OCI-LY1 (cell line): Measurements from ENCODE around the gene PYROXD2.
"Not testable (repeated sequence)": the region's sequence is repeated elsewhere in the genome, so short reads cannot be mapped to it uniquely, and the experiment has no call there.

Experiments
- H2AFZ ChIP-seq: fragments of 200-600 bp; sonication (generic), shearing (Covaris generic); 2 replicates; pipeline ENCODE4 v1.6.0; 2014; ENCODE audit warnings: antibody characterized with exemption, mild to moderate bottlenecking, low read length
- H3F3A ChIP-seq: fragments of 200-600 bp; sonication (generic), shearing (Covaris generic); 2 replicates; pipeline ENCODE4 v1.6.0; 2014; ENCODE audit warnings: mild to moderate bottlenecking, antibody characterized with exemption, low read length, moderate library complexity; ENCODE audit not compliant: insufficient read depth
- H3K27ac ChIP-seq: fragments of 200-600 bp; sonication (generic); 2 replicates; pipeline ENCODE4 v1.5.1; 2014; ENCODE audit warnings: low read length, mixed run types, mild to moderate bottlenecking, low read depth; ENCODE audit not compliant: poor library complexity, severe bottlenecking
- H3K27me3 ChIP-seq: fragments of 200-600 bp; sonication (generic); 2 replicates; pipeline ENCODE4 v1.6.0; 2014; ENCODE audit warnings: antibody characterized with exemption, mild to moderate bottlenecking, low read length, moderate library complexity; ENCODE audit not compliant: insufficient read depth
- H3K36me3 ChIP-seq: fragments of 200-600 bp; sonication (generic); 2 replicates; pipeline ENCODE4 v1.6.1; 2014; ENCODE audit warnings: mild to moderate bottlenecking, antibody characterized with exemption, low read length, moderate library complexity, mixed read lengths; ENCODE audit not compliant: insufficient read depth
- H3K4me1 ChIP-seq: fragments of 200-600 bp; sonication (generic); 2 replicates; pipeline ENCODE4 v1.5.1; 2014; ENCODE audit warnings: mild to moderate bottlenecking, low read length, moderate library complexity; ENCODE audit not compliant: insufficient read depth, severe bottlenecking
- H3K4me2 ChIP-seq: fragments of 200-600 bp; sonication (generic), shearing (Covaris generic); 2 replicates; pipeline ENCODE4 v1.6.1; 2014; ENCODE audit warnings: low read length
- H3K4me3 ChIP-seq: fragments of 200-600 bp; sonication (generic); 2 replicates; pipeline ENCODE4 v1.5.1; 2014; ENCODE audit warnings: low read length, low read depth, mild to moderate bottlenecking, mixed read lengths; ENCODE audit not compliant: poor library complexity, severe bottlenecking
- H3K79me2 ChIP-seq: fragments of 200-600 bp; shearing (Covaris generic); 2 replicates; pipeline ENCODE4 v1.6.1; 2016; ENCODE audit warnings: mixed run types, low read length, mixed read lengths; ENCODE audit not compliant: insufficient read depth
- H3K9ac ChIP-seq: fragments of 200-600 bp; sonication (generic), shearing (Covaris generic); 2 replicates; pipeline ENCODE4 v1.6.1; 2014; ENCODE audit warnings: mild to moderate bottlenecking, low read length, mixed read lengths
- H3K9me2 ChIP-seq: fragments of 200-600 bp; sonication (generic), shearing (Covaris generic); 2 replicates; pipeline ENCODE4 v1.6.1; 2014; ENCODE audit warnings: low read depth, mild to moderate bottlenecking, low read length, mixed read lengths
- H3K9me3 ChIP-seq: fragments of 200-600 bp; shearing (Covaris generic); 2 replicates; pipeline ENCODE4 v1.6.1; 2014; ENCODE audit warnings: low read length, mixed read lengths
- H4K20me1 ChIP-seq: fragments of 200-600 bp; sonication (generic), shearing (Covaris generic); 2 replicates; pipeline ENCODE4 v1.6.0; 2016; ENCODE audit warnings: mild to moderate bottlenecking, low read length; ENCODE audit not compliant: insufficient read depth
- CTCF ChIP-seq: fragments of 200-600 bp; sonication (generic), shearing (Covaris generic); IDR thresholded peaks from 2 replicates; pipeline ENCODE4 v1.5.1; 2017; ENCODE audit warnings: mild to moderate bottlenecking, antibody characterized with exemption, low read length, moderate library complexity, mixed read lengths
- EZH2 ChIP-seq: fragments of 200-600 bp; sonication (generic), shearing (Covaris generic); IDR thresholded peaks from 2 replicates; pipeline ENCODE4 v1.8.0; 2017; ENCODE audit warnings: borderline replicate concordance, mixed run types, mild to moderate bottlenecking, antibody characterized with exemption, low read length, moderate library complexity, mixed read lengths

Gene PYROXD2

GRCh38 chr10:98346847-98347246, 68.1 kb downstream of the PYROXD2 start:
- no peak for TF ChIP-seq EZH2
- no peak for TF ChIP-seq CTCF
- no peaks in the 10 kb centered on the region for H3K9me2 ChIP-seq
- H3K4me1 ChIP-seq, result no peaks in the 10 kb centered on the region
- H3K79me2 ChIP-seq, result no peaks in the 10 kb centered on the region
- H2AFZ ChIP-seq, result no peak overlapping the region
- no peaks in the 10 kb centered on the region for H3F3A ChIP-seq
- no peak overlapping the region for H3K4me3 ChIP-seq
- no peak overlapping the region for H3K27ac ChIP-seq
- H3K9ac ChIP-seq, result no peak overlapping the region
- no peak overlapping the region for H3K4me2 ChIP-seq
- H3K27me3 ChIP-seq, result no peaks in the 10 kb centered on the region
- no peaks in the 10 kb centered on the region for H3K36me3 ChIP-seq
- H3K9me3 ChIP-seq, result no peaks in the 10 kb centered on the region
- no peaks in the 10 kb centered on the region for H4K20me1 ChIP-seq

GRCh38 chr10:98344589-98345038, 70.4 kb downstream of the PYROXD2 start:
- H3K27ac ChIP-seq, result no peak overlapping the region
- no peaks in the 10 kb centered on the region for H3K9me2 ChIP-seq
- H3F3A ChIP-seq, result no peaks in the 10 kb centered on the region
- H3K27me3 ChIP-seq, result no peaks in the 10 kb centered on the region
- no peak overlapping the region for H2AFZ ChIP-seq
- no peaks in the 10 kb centered on the region for H3K79me2 ChIP-seq
- no peak overlapping the region for H3K9ac ChIP-seq
- no peak overlapping the region for H3K4me2 ChIP-seq
- H3K36me3 ChIP-seq, result no peaks in the 10 kb centered on the region
- no peak for TF ChIP-seq EZH2
- TF ChIP-seq CTCF, result no peak
- no peaks in the 10 kb centered on the region for H3K4me1 ChIP-seq
- no peak overlapping the region for H3K4me3 ChIP-seq
- H3K9me3 ChIP-seq, result no peaks in the 10 kb centered on the region
- no peaks in the 10 kb centered on the region for H4K20me1 ChIP-seq

- not testable (repeated sequence) for H3K9me2 ChIP-seq, H3K9me3 ChIP-seq, H3F3A ChIP-seq, H3K4me1 ChIP-seq, H3K27me3 ChIP-seq, H3K9ac ChIP-seq, H3K36me3 ChIP-seq, H4K20me1 ChIP-seq, H2AFZ ChIP-seq, H3K27ac ChIP-seq, H3K79me2 ChIP-seq, H3K4me2 ChIP-seq, H3K4me3 ChIP-seq
Observed at GRCh38 chr10:98341701-98342100, 73.3 kb downstream of the PYROXD2 start.

GRCh38 chr10:98340940-98341310, 74.1 kb downstream of the PYROXD2 start:
- H3K9me2 ChIP-seq, result no peaks in the 10 kb centered on the region
- H3K27me3 ChIP-seq, result no peaks in the 10 kb centered on the region
- H3F3A ChIP-seq, result no peaks in the 10 kb centered on the region
- H3K9ac ChIP-seq, result no peak overlapping the region
- TF ChIP-seq CTCF (no peak), EZH2 (no peak)
- no peak overlapping the region for H2AFZ ChIP-seq
- H4K20me1 ChIP-seq, result no peaks in the 10 kb centered on the region
- no peaks in the 10 kb centered on the region for H3K36me3 ChIP-seq
- no peak overlapping the region for H3K27ac ChIP-seq
- H3K4me1 ChIP-seq, result no peaks in the 10 kb centered on the region
- no peak overlapping the region for H3K4me3 ChIP-seq
- no peak overlapping the region for H3K4me2 ChIP-seq
- H3K9me3 ChIP-seq, result no peaks in the 10 kb centered on the region
- no peaks in the 10 kb centered on the region for H3K79me2 ChIP-seq
